ENCODE data around the gene IRF7. TPM values are rescaled to one million over a fixed set of nuclear protein-coding genes. Genes with fewer than 3 reads are reported as not detected.

The IRF7 gene
- total and polyA plus RNA-seq, 9 of the 15 experiments (the other 6 are each of a cell fraction or from before 2014, with no cell fraction given): 0.27 to 7.6 (median 1.8) TPM

GRCh38 chr11:614623-615503 is 887 bp downstream of the IRF7 start:
- peaks cover 8 to 82% of the 10 kb centered on the region in 2 experiments for H3K4me1 ChIP-seq (replicated peaks in 1 of 2; ENCODE audit: control insufficient read depth in 2 of 2, insufficient read depth in 2 of 2, low read length in 2 of 2)
- no peaks in the 10 kb centered on the region for H3K9me3 ChIP-seq (replicated peaks; ENCODE audit: control insufficient read depth, insufficient read depth, low read depth, low read length)
- H3K27ac ChIP-seq (ENCODE audit: extremely low read depth, low read depth, low read length): peak overlapping the region; percentile 84
- 89% methylated on average over 34 of the region's 68 CpGs for WGBS (ENCODE audit: insufficient coverage, low coverage, missing lambda C conversion rate)
- no peak for DNase-seq (ENCODE audit: extremely low read depth in 1 of 4, low spot score in 3 of 4)
- H3K36me3 ChIP-seq (ENCODE audit: control insufficient read depth, insufficient read depth, low read length): peaks cover 81% of the 10 kb centered on the region; the same call in 2 of the 3 replicates
- peak overlapping the region; percentile 88 for H3K4me2 ChIP-seq (ENCODE audit: insufficient read depth, low read length)
- no peak for ATAC-seq
- peak overlapping the region; percentile 64 to 89; a peak in 3 of 4 replicates for H3K9ac ChIP-seq (ENCODE audit: insufficient read depth in 1 of 2, low read depth in 2 of 2, low read length in 2 of 2)
- BruUV-seq (replicated peaks): no TSS peak
- no peaks in the 10 kb centered on the region for H3K27me3 ChIP-seq (ENCODE audit: control insufficient read depth in 2 of 2, insufficient read depth in 2 of 2, low read length in 2 of 2)
- peaks cover 6% of the 10 kb centered on the region for H3K9me1 ChIP-seq (ENCODE audit: control insufficient read depth, insufficient read depth, low read length)
- CTCF ChIA-PET (ENCODE audit: low intra/inter-chr PET ratio): no interaction called here
- peak overlapping the region; percentile 78 for H3K4me3 ChIP-seq
- POLR2A ChIA-PET: interaction anchor here (0.9 to 1.6 kb wide), 2 partner anchors 22 to 59 kb away, joined by 3 to 5 read pairs; no protein-coding TSS in a partner anchor
- intact Hi-C loops (cut with micrococcal nuclease) (loop anchor here (10.0 kb wide), 1 partner anchor 60 kb away; no protein-coding TSS in a partner anchor), in situ Hi-C loops (cut with MboI) (no loop called here)
- H4K20me1 ChIP-seq (replicated peaks; ENCODE audit: control insufficient read depth, insufficient read depth, low read length): peaks cover 13% of the 10 kb centered on the region
- FAIRE-seq: no peak
- peaks cover 9% of the 10 kb centered on the region; the same call in 1 of the 3 replicates for H3K79me2 ChIP-seq (ENCODE audit: control insufficient read depth, insufficient read depth, low read length)
- H2AFZ ChIP-seq (ENCODE audit: low read depth, low read length): no peak overlapping the region
- TF ChIP-seq ZNF347 (CRISPR knock-in tag; IDR thresholded peaks at IDR 0.05; ENCODE audit: low read depth) (no peak), MITF (IDR thresholded peaks at IDR 0.05) (no peak), PRMT5 (CRISPR knock-in tag; IDR thresholded peaks at IDR 0.05) (no peak), ZNF282 (CRISPR knock-in tag; IDR thresholded peaks at IDR 0.05) (0 out of 2 replicates have a peak, but pooled peaks have one; percentile 40), MCM3 (IDR thresholded peaks at IDR 0.05) (no peak), ZNF408 (CRISPR knock-in tag; IDR thresholded peaks at IDR 0.05; ENCODE audit: low read depth) (no peak), ZNF3 (CRISPR knock-in tag; IDR thresholded peaks at IDR 0.05) (no peak), SP2 (IDR thresholded peaks at IDR 0.05; ENCODE audit: extremely low read depth, low read depth, low read length, poor library complexity, severe bottlenecking) (no peak), CAMTA2 (CRISPR knock-in tag; conservative IDR thresholded peaks at IDR 0.05) (no peak), SMAD3 (CRISPR knock-in tag; conservative IDR thresholded peaks at IDR 0.05) (no peak), MBD2 (IDR thresholded peaks at IDR 0.05; ENCODE audit: borderline replicate concordance, low read depth) (no peak), KDM5B (IDR thresholded peaks at IDR 0.05; ENCODE audit: insufficient replicate concordance, low read depth, low read length) (peak; percentile 13), ZC3H11A (IDR thresholded peaks at IDR 0.05; ENCODE audit: low read depth, low read length) (no peak), HNRNPUL1 (IDR thresholded peaks at IDR 0.05; ENCODE audit: low read length) (no peak), PRPF4 (IDR thresholded peaks at IDR 0.05; ENCODE audit: insufficient read depth, low read depth, low read length, poor library complexity, severe bottlenecking) (peak; percentile 21), ZFPM2 (CRISPR knock-in tag; IDR thresholded peaks at IDR 0.05) (no peak), HCFC1 (IDR thresholded peaks at IDR 0.05; ENCODE audit: low read depth, low read length) (no peak), PATZ1 (CRISPR knock-in tag; IDR thresholded peaks at IDR 0.05; ENCODE audit: borderline replicate concordance) (no peak), SAFB (IDR thresholded peaks at IDR 0.05; ENCODE audit: borderline replicate concordance, low read depth, low read length) (no peak), FOXJ2 (tag; IDR thresholded peaks at IDR 0.05) (no peak)
